ENCODE results near the gene CHPT1.

GRCh38 chr12:101743724-101744472, 46.5 kb downstream of the CHPT1 start:
- TF ChIP-seq POLR2A (IDR thresholded peaks at IDR 0.05) (no peak), POLR2AphosphoS5 (IDR thresholded peaks at IDR 0.05) (no peak)

All from gastroesophageal sphincter (tissue), 2 donors.